Subcutaneous abdominal adipose tissue (tissue), 5 donors: ENCODE data around the gene CTLA4.

Experiments used
- H3K27ac ChIP-seq: one replicate; pipeline ENCODE4 v1.7.0; 2013; ENCODE audit warnings: low read depth, mild to moderate bottlenecking, inconsistent platforms, low read length, moderate library complexity
- H3K27me3 ChIP-seq, 5 donors: one replicate each; pipeline ENCODE4 v1.7.0; 2013; ENCODE audit warnings: low read length in 5 of 5, inconsistent platforms in 1 of 5; ENCODE audit not compliant: control insufficient read depth in 5 of 5, insufficient read depth in 4 of 5
- H3K36me3 ChIP-seq, 5 donors: one replicate each; pipeline ENCODE4 v1.7.0; 2013; ENCODE audit warnings: low read length in 5 of 5; ENCODE audit not compliant: control insufficient read depth in 5 of 5, insufficient read depth in 5 of 5
- H3K4me1 ChIP-seq, 5 donors: one replicate each; pipeline ENCODE4 v1.7.0; 2013; ENCODE audit warnings: low read length in 5 of 5, mild to moderate bottlenecking in 3 of 5, moderate library complexity in 1 of 5; ENCODE audit not compliant: control insufficient read depth in 5 of 5, insufficient read depth in 5 of 5
- H3K4me3 ChIP-seq, 5 donors: one replicate each; pipeline ENCODE4 v1.7.0; 2013; ENCODE audit warnings: low read length in 5 of 5, low read depth in 1 of 5
- H3K9ac ChIP-seq, 5 donors: one replicate each; pipeline ENCODE4 v1.7.0; 2013; ENCODE audit warnings: low read length in 5 of 5, mild to moderate bottlenecking in 4 of 5, moderate library complexity in 3 of 5
- H3K9me3 ChIP-seq, 5 donors: one replicate each; pipeline ENCODE4 v1.7.0; 2013; ENCODE audit warnings: low read length in 5 of 5; ENCODE audit not compliant: control insufficient read depth in 5 of 5
- donor health status: healthy.
- donor health status: healthy.
- donor health status: healthy.
- donor health status: healthy.
- donor health status: healthy.

Gene CTLA4

DNA sequence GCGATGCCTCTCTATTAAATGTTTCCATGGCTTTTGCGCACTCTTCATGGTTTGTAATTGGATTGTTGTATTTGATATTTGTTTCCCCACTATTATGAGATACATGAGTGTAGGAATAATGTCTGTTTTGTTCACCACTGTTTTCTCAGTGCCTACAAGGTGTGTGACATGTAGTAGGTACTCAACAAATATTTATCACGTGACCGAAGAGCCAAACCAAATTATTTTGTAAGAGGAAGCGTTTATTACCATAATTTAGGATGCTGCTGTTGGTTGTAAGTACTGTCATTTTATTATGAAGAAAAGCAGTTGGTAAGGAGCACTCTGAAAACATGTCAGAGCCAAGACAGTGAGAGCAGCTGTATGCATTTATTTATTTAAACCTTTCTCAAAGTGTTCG lies 32.2 kb upstream of the CTLA4 start:
- no peaks in the 10 kb centered on the region for H3K4me1 ChIP-seq
- H3K4me3 ChIP-seq, result no peak overlapping the region
- H3K9me3 ChIP-seq, result no peaks in the 10 kb centered on the region
- no peak overlapping the region for H3K27ac ChIP-seq
- H3K36me3 ChIP-seq, result no peaks in the 10 kb centered on the region
- no peak overlapping the region for H3K9ac ChIP-seq
- no peaks in the 10 kb centered on the region for H3K27me3 ChIP-seq

DNA sequence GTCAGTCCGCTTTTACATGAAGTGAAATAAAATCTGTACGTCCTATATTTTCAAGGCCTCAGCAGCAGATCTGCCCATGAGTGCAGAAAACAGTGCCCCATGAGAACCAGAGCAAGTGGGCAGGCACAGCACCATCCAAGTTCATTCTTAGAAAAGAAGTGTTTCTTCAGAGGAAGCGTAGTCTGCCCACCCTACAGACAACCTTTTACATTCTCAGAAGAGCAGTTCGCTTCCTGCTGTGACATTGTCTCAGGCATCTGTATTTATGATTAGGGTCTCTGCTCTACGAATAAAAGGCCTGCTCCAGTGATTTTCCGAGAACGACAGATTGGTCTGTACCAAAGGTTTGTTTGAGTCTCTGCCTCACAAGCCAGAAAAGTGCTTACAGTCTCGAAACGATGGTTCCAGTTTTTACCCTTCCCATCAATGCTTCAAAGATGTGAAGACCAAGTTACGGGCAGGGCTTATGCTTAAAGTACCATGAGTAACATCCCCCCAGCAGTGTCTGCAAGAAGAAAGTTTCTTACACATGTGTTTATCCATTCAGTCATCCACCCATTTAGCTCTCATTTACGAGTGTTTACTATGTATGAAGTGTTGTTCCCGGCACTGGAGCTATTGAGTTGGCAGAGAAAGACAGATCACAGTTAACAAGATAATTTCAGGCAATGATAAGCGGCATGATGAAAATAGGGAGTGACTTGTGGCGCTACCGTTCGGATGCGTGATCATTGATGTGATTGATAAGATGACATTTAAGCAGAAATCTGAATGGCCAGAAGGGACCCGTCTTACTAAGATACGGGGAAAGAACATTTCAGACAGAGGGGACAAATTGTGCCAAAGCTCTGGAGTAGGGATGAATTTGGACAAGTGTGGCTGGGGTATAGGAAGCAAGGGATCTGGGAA lies 31.4 kb upstream of the CTLA4 start:
- Histone ChIP-seq H3K27ac (no peak overlapping the region), H3K27me3 (no peaks in the 10 kb centered on the region), H3K4me1 (no peaks in the 10 kb centered on the region), H3K36me3 (no peaks in the 10 kb centered on the region), H3K9ac (no peak overlapping the region), H3K4me3 (no peak overlapping the region), H3K9me3 (no peaks in the 10 kb centered on the region)

DNA sequence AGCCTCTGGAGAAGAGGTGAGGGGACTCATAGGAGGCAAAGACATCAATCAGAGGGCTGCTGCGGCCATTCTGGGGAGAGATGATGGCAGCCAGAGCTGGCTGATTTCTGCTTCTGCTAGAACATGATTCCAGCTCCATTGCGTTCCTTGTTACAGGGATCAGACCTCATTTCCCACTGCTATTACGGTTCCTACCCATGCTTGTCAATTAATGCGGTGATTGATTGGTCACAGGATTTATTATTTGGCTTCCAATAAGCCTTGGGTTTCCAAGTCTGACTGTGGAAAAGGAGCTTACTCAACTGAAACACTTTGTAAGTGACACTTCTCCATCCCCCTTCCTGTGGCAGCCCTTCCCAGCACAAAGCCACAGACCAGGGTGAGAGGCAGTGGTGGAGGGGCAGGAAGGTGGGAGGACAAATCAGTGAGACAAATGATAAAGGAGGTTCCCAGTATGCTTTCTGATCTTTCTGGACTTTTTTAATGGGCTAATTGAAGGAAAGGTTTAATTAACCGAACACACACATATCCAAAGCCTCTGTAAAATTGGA lies 26.8 kb upstream of the CTLA4 start:
- Histone ChIP-seq H3K36me3 (no peaks in the 10 kb centered on the region), H3K4me3 (no peak overlapping the region), H3K27me3 (no peaks in the 10 kb centered on the region), H3K9ac (no peak overlapping the region), H3K27ac (no peak overlapping the region), H3K9me3 (no peaks in the 10 kb centered on the region), H3K4me1 (no peaks in the 10 kb centered on the region)

DNA sequence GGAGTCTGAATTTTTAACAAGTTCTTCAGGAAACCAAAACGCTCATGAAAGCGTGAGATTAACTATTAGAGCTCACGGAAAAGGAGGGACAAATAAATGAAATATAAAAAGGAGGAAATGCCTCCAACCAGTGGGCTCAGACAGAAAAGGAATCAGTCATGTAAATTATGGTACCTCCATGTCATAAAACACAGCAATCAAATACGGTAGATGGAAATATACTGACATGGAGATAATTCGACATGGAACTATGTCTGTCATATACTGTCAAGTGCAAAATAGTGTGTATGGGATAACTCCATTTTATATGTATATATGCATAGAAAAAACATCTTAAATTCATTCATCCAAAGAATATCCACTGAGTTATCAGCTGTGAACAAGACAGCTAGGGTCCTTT lies 25.9 kb upstream of the CTLA4 start:
- no peaks in the 10 kb centered on the region for H3K27me3 ChIP-seq
- no peak overlapping the region for H3K4me3 ChIP-seq
- no peaks in the 10 kb centered on the region for H3K36me3 ChIP-seq
- no peak overlapping the region for H3K9ac ChIP-seq
- H3K4me1 ChIP-seq, result peaks cover 0 to 9% (median 2%) of the 10 kb centered on the region in 5 donors
- H3K9me3 ChIP-seq, result no peaks in the 10 kb centered on the region
- no peak overlapping the region for H3K27ac ChIP-seq

DNA sequence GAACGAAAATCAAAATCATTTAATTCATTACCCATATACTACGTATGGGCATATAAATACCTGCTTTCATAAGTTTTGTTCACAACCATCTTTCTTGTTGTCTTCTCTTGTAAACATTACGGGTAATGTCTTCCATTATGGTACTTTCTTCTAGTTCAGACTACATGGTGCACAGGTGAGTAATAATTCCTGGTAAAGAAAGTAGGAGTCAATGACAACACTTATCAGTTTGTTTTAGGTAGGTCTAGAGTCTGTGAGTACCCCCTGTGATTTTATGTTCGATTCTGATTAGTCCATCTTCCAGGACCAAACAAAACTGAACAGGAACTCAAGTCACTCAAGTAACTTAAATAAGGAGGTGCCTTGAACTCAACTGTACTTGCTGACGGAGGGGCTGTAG lies 25.2 kb upstream of the CTLA4 start:
- Histone ChIP-seq H3K9me3 (no peaks in the 10 kb centered on the region), H3K36me3 (no peaks in the 10 kb centered on the region), H3K4me3 (no peak overlapping the region), H3K27me3 (no peaks in the 10 kb centered on the region), H3K9ac (no peak overlapping the region), H3K4me1 (peaks cover 3 to 16% (median 9%) of the 10 kb centered on the region in 5 donors), H3K27ac (no peak overlapping the region)

DNA sequence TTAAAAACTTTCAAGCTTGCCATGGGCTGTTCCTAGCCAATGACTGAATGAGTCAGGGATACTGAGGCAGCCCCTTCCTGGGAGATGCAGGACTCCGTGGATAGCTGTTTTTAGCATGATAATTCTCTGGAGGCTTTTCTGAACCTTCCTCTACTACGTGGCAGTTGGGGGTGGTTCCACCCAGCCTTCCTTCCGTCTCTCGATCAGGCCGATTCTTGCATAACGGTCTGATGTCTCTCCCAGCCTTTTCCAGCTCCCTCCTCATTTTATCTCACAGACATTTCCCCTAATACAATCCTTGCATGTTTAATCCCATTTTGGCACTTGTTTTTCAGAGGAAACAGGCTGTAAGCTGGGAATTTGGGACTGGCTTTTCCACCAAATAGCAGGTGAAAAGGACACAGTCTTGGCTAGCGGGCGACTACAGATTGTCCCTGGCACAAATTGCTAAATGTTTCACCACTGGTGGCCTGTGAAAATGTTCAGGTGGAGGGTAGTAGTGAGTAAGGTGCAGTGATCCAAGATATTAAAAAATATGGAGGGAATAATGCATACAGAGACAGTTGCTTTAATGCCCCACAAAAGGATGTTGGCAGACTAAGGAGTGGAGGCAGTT lies 21.0 kb upstream of the CTLA4 start:
- Histone ChIP-seq H3K27me3 (no peaks in the 10 kb centered on the region), H3K36me3 (no peaks in the 10 kb centered on the region), H3K27ac (peak overlapping the region; percentile 70), H3K9ac (peak overlapping the region in 1 of 5 donors; percentile 27), H3K4me3 (peak overlapping the region in 3 of 5 donors; percentile 0 to 22 (median 9)), H3K9me3 (no peaks in the 10 kb centered on the region), H3K4me1 (peaks cover 3 to 21% (median 16%) of the 10 kb centered on the region in 5 donors)

DNA sequence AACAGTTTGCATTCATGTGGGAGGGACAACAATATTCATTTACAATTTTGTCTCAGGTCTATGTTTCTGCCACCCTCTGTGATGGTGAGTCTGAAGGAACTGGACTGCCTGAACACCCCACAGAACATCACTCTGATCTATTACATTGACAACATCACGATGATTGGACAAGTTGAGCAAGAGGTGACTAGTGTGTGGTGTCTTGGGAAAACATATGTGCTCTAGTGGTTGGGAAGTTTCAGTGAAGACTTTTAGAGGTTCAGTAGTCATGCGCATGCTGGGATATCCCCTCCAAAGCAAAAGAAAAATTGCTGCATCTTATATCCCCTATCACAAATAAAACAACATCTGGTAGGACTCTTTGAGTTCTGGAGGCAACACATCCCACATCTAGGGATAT lies 18.6 kb upstream of the CTLA4 start:
- Histone ChIP-seq H3K36me3 (no peaks in the 10 kb centered on the region), H3K9ac (no peak overlapping the region), H3K27ac (no peak overlapping the region), H3K4me3 (no peak overlapping the region), H3K4me1 (peaks cover 3 to 25% (median 17%) of the 10 kb centered on the region in 5 donors), H3K9me3 (no peaks in the 10 kb centered on the region), H3K27me3 (no peaks in the 10 kb centered on the region)

DNA sequence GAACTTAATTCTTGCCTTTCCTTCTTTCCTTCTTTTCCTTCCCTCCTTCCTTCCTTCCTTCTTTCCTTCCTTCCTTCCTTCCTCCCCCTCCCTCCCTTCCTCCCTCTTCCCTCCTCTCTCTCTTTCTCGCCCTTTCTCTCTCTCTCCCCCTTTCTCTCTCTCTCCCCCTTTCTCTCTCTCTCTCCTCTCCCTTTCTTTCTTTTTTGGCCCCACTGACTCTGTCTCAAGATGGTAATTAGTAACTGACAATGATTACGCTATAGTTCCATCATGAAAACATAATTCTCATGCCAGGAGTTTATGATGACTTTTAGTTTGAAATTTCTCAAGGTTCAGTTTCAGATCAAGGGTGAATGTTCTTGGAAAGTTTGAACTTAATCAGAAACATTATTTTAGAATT lies 14.8 kb upstream of the CTLA4 start:
- Histone ChIP-seq H3K9me3 (no peaks in the 10 kb centered on the region), H3K4me1 (peaks cover 0 to 9% (median 2%) of the 10 kb centered on the region in 5 donors), H3K4me3 (peak overlapping the region in 1 of 5 donors; percentile 33), H3K27ac (no peak overlapping the region), H3K27me3 (no peaks in the 10 kb centered on the region), H3K9ac (no peak overlapping the region), H3K36me3 (no peaks in the 10 kb centered on the region)

DNA sequence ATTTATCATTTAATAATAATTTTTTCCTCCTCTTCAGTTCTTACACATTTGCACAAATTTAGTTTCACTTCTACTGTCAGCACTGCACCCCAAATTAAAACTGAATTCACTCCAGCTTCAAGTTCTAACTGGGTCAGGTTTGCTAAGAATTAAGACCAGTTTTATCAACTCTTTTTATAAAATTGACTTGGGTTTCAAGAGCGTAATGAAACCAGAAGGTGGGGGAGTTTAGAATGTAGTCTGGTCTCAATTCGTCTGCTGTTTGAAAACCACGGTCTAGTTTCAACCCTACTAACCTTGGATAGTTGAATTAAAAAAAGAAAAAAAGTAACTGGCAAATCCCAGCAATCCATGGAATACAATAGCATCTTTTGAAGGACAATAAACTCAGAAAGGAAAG lies 14.3 kb upstream of the CTLA4 start:
- no peaks in the 10 kb centered on the region for H3K36me3 ChIP-seq
- no peaks in the 10 kb centered on the region for H3K27me3 ChIP-seq
- H3K4me3 ChIP-seq, result no peak overlapping the region
- H3K27ac ChIP-seq, result no peak overlapping the region
- H3K9ac ChIP-seq, result no peak overlapping the region
- H3K9me3 ChIP-seq, result no peaks in the 10 kb centered on the region
- H3K4me1 ChIP-seq, result peaks cover 0 to 5% (median 0%) of the 10 kb centered on the region in 5 donors

DNA sequence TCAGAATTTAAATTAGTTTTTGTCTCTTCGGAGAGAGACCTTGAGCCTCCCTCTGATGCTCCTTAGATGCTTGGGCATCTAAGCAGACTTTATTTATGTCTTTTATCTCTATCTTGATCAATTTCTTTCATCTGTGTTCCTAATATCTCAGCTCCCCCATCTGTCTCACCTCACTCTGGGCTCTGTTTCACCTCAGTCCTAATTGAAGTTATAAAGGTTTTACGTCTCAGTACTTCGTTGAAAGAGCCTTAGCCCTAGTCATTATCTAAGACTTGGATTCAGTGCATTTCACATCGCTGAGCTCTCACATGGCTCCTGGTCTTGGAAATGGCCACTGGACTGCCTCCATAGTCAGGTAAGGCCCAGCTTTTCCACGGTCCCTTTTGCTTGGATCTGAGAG lies 13.8 kb upstream of the CTLA4 start:
- Histone ChIP-seq H3K27me3 (no peaks in the 10 kb centered on the region), H3K9me3 (no peaks in the 10 kb centered on the region), H3K4me3 (no peak overlapping the region), H3K4me1 (peaks cover 0 to 5% (median 0%) of the 10 kb centered on the region in 5 donors), H3K9ac (no peak overlapping the region), H3K27ac (no peak overlapping the region), H3K36me3 (no peaks in the 10 kb centered on the region)
